ENCODE measurements around the gene AGT. TPM values are rescaled to one million over a fixed set of nuclear protein-coding genes. Genes with fewer than 3 reads are reported as not detected.

The AGT gene
- total and polyA plus RNA-seq, 2 experiments from 2014 or later: 0.11 TPM; not detected in 1

DNA sequence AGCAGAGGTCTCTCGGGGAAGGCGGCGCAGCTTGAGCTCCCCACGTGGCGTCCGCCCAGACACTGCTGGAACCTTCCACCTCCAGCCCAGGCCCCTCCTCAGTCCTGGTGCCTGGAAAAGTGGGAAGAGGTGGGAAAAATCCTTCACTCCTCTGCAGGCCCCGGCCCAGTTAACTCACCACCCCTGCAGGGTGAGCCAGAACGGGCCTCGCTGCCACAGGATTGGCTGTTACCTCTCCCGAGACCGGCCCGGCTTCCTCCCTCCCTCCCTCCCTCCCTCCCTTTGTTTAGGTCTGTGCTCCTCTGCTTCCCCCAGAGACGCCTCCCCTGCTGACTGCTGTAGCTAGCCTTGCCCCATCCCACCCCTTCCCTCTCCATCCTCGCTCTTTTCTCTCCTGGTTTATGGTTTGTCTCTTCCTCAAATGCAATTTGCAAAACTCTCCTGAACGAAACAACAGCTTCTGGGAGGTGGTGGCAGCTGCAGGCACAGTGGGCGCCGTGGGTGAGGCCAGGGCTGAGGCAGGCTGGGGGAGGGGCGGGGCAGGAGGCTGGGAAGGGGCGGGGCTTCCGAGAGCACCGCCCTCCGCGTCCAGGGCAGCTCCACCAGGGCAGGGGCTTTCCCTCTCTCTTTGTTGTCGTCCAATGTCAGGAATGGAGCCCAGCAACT lies 39.8 kb upstream of the AGT start:
- Histone ChIP-seq H3K36me3 (ENCODE audit: insufficient read depth) (no peaks in the 10 kb centered on the region), H3K27me3 (ENCODE audit: insufficient read depth) (peaks cover 4% of the 10 kb centered on the region; the same call in 1 of the 2 replicates), H3K9me2 (ENCODE audit: insufficient read depth) (no peaks in the 10 kb centered on the region), H3F3A (replicated peaks; ENCODE audit: low read depth) (no peaks in the 10 kb centered on the region; the same call in 1 of the 2 replicates), H2AFZ (peak overlapping the region; percentile 81), H3K4me1 (ENCODE audit: insufficient read depth) (peaks cover 40% of the 10 kb centered on the region), H3K4me2 (peak overlapping the region; percentile 74), H3K4me3 (peak overlapping the region; percentile 57), H4K20me1 (replicated peaks; ENCODE audit: insufficient read depth) (no peaks in the 10 kb centered on the region), H3K79me2 (replicated peaks; ENCODE audit: insufficient read depth) (no peaks in the 10 kb centered on the region), H3K27ac (ENCODE audit: low read depth) (peak overlapping the region; percentile 86)
- Mint-ChIP-seq H3K9me3 (no peaks in the 10 kb centered on the region), H3K4me1 (peaks cover 47% of the 10 kb centered on the region), H3K27ac (peak overlapping the region; percentile 96), H3K36me3 (ENCODE audit: low read depth) (no peaks in the 10 kb centered on the region), H3K4me3 (peak overlapping the region; percentile 69), H3K27me3 (ENCODE audit: insufficient read depth, low read depth, poor library complexity) (peaks cover 26% of the 10 kb centered on the region)
- peak; percentile 81 for ATAC-seq
- DNase-seq (ENCODE audit: low spot score): peak; percentile 91
- TF ChIP-seq EZH2 (IDR thresholded peaks at IDR 0.05; ENCODE audit: low read depth, unreplicated experiment) (no peak), POLR2AphosphoS5 (IDR thresholded peaks at IDR 0.05; ENCODE audit: low read depth) (peak; percentile 65), STAT1 (IDR thresholded peaks at IDR 0.05; ENCODE audit: unreplicated experiment) (no peak), ZNF114 (CRISPR knock-in tag; IDR thresholded peaks at IDR 0.05) (no peak)

- Histone ChIP-seq H3K79me2 (replicated peaks; ENCODE audit: insufficient read depth) (no peaks in the 10 kb centered on the region), H3K4me2 (peak overlapping the region; percentile 74), H3K4me1 (ENCODE audit: insufficient read depth) (peaks cover 40% of the 10 kb centered on the region), H3K27ac (ENCODE audit: low read depth) (peak overlapping the region; percentile 86), H3F3A (replicated peaks; ENCODE audit: low read depth) (no peaks in the 10 kb centered on the region; the same call in 1 of the 2 replicates), H3K9me2 (ENCODE audit: insufficient read depth) (no peaks in the 10 kb centered on the region), H4K20me1 (replicated peaks; ENCODE audit: insufficient read depth) (no peaks in the 10 kb centered on the region), H3K36me3 (ENCODE audit: insufficient read depth) (no peaks in the 10 kb centered on the region), H3K4me3 (peak overlapping the region; percentile 57; the same call in 1 of the 2 replicates), H2AFZ (peak overlapping the region; percentile 81), H3K27me3 (ENCODE audit: insufficient read depth) (peaks cover 4% of the 10 kb centered on the region; the same call in 1 of the 2 replicates)
- Mint-ChIP-seq H3K9me3 (no peaks in the 10 kb centered on the region), H3K4me1 (peaks cover 47% of the 10 kb centered on the region), H3K27me3 (ENCODE audit: insufficient read depth, low read depth, poor library complexity) (peaks cover 26% of the 10 kb centered on the region), H3K36me3 (ENCODE audit: low read depth) (no peaks in the 10 kb centered on the region), H3K27ac (peak overlapping the region; percentile 96), H3K4me3 (peak overlapping the region; percentile 62)
- ATAC-seq (no peak), DNase-seq (ENCODE audit: low spot score) (no peak)
- TF ChIP-seq STAT1 (IDR thresholded peaks at IDR 0.05; ENCODE audit: unreplicated experiment) (no peak), EZH2phosphoT487 (IDR thresholded peaks at IDR 0.05; ENCODE audit: unreplicated experiment) (no peak), CREB1 (CRISPR knock-in tag; IDR thresholded peaks at IDR 0.05; ENCODE audit: low read depth) (no peak), POLR2AphosphoS5 (IDR thresholded peaks at IDR 0.05; ENCODE audit: low read depth) (no peak), EZH2 (IDR thresholded peaks at IDR 0.05; ENCODE audit: low read depth, unreplicated experiment) (no peak), JUNB (IDR thresholded peaks at IDR 0.05; ENCODE audit: unreplicated experiment) (no peak), REST (IDR thresholded peaks at IDR 0.05; ENCODE audit: unreplicated experiment) (no peak)
Observed at GRCh38 chr1:230753191-230753585, 39.3 kb upstream of the AGT start.
